ENCODE data around the gene KRT84.
A peak's percentile ranks its signal among the peaks of the same experiment; 100 is the strongest.

KRT84 gene

GRCh38 chr12:52327830-52328500 is 57.5 kb downstream of the KRT84 start:
- peaks cover 14% of the 10 kb centered on the region for H3K4me1 ChIP-seq (ENCODE audit: low read depth, poor library complexity, severe bottlenecking)
- H3K27ac ChIP-seq: peak overlapping the region; percentile 51
- peak overlapping the region; percentile 72 for H2AFZ ChIP-seq (ENCODE audit: low read depth)

More at GRCh38 chr12:52327830-52328500, 57.5 kb downstream of the KRT84 start:
- Histone ChIP-seq H3K9ac (no peak overlapping the region; the same call in 1 of the 2 replicates), H3K36me3 (ENCODE audit: insufficient read depth) (no peaks in the 10 kb centered on the region), H3K4me3 (IDR thresholded peaks at IDR 0.05; ENCODE audit: insufficient read depth, low read depth, low read length) (no peak overlapping the region), H3K27me3 (ENCODE audit: insufficient read depth, low read depth) (no peaks in the 10 kb centered on the region), H4K20me1 (ENCODE audit: insufficient read depth) (no peaks in the 10 kb centered on the region), H3K4me2 (peak overlapping the region; percentile 21; the same call in 1 of the 2 replicates), H3K79me2 (ENCODE audit: insufficient read depth, low read depth) (no peaks in the 10 kb centered on the region)
- TF ChIP-seq, protein P1, sequence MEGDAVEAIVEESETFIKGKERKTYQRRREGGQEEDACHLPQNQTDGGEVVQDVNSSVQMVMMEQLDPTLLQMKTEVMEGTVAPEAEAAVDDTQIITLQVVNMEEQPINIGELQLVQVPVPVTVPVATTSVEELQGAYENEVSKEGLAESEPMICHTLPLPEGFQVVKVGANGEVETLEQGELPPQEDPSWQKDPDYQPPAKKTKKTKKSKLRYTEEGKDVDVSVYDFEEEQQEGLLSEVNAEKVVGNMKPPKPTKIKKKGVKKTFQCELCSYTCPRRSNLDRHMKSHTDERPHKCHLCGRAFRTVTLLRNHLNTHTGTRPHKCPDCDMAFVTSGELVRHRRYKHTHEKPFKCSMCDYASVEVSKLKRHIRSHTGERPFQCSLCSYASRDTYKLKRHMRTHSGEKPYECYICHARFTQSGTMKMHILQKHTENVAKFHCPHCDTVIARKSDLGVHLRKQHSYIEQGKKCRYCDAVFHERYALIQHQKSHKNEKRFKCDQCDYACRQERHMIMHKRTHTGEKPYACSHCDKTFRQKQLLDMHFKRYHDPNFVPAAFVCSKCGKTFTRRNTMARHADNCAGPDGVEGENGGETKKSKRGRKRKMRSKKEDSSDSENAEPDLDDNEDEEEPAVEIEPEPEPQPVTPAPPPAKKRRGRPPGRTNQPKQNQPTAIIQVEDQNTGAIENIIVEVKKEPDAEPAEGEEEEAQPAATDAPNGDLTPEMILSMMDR (conservative IDR thresholded peaks at IDR 0.05; ENCODE audit: low read depth, low read length): peak; percentile 18; the same call in 1 of the 2 replicates
